Measurements from ENCODE around the gene RPLP1.
A peak's percentile ranks its signal among the peaks of the same experiment; 100 is the strongest.
"Not testable (repeated sequence)": the region's sequence is repeated elsewhere in the genome, so short reads cannot be mapped to it uniquely, and the experiment has no call there.

The RPLP1 gene

DNA sequence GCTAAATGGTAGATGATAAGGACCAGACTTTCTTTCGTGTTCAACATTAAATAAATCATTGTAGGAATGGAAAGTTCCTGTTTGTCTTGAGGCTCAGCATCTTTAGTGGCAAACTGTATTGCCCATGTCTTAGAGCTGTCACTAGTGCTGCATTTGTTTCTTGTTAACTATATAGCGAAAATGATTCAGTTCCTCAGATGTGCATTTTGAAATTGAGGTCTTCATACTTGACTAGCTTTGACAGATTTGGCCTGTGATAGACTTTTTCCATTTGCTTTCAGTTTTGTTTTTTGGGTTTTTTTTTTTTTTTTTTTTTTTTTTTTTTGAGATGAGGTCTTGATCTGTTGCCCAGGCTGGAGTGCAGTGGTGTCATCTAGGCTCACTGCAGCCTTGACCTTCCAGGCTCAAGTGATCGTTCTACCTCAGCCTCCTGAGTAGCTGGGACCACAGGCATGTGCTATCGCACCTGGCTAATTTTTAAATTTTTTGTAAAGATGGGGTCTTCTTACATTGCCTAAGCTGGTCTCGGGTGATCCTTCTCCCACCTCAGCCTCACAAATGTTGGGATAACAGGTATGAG, 9.5 kb upstream of the RPLP1 start:
- no peak for DNase-seq

- no peak for DNase-seq
Measured at GRCh38 chr15:69444686-69445085, 7.9 kb upstream of the RPLP1 start.

- no peak for DNase-seq
Measured at GRCh38 chr15:69446953-69447352, 5.7 kb upstream of the RPLP1 start.

- not testable (repeated sequence) for DNase-seq
Measured at GRCh38 chr15:69450221-69450620, 2.4 kb upstream of the RPLP1 start.

GRCh38 chr15:69450968-69451695, 1.5 kb upstream of the RPLP1 start:
- DNase-seq: no peak

GRCh38 chr15:69451951-69452691, 497 bp upstream of the RPLP1 start:
- peak; percentile 28 for DNase-seq

DNA sequence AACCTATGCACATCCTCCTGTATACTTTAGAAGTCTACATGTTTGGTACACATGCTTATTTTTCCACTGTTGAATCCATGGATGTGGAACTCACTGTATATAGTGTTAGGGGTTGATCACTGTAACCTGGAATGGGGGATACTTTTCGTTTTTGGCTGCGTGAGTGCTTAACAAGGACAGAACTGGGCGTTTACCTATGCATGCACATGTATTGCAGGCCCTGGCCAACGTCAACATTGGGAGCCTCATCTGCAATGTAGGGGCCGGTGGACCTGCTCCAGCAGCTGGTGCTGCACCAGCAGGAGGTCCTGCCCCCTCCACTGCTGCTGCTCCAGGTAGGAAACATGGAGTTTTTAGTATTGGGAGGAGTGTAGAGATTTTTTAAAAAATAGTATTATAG, 2.3 kb downstream of the RPLP1 start:
- no peak for DNase-seq

- no peak for DNase-seq
Measured at GRCh38 chr15:69456208-69457166, 3.9 kb downstream of the RPLP1 start.

DNA sequence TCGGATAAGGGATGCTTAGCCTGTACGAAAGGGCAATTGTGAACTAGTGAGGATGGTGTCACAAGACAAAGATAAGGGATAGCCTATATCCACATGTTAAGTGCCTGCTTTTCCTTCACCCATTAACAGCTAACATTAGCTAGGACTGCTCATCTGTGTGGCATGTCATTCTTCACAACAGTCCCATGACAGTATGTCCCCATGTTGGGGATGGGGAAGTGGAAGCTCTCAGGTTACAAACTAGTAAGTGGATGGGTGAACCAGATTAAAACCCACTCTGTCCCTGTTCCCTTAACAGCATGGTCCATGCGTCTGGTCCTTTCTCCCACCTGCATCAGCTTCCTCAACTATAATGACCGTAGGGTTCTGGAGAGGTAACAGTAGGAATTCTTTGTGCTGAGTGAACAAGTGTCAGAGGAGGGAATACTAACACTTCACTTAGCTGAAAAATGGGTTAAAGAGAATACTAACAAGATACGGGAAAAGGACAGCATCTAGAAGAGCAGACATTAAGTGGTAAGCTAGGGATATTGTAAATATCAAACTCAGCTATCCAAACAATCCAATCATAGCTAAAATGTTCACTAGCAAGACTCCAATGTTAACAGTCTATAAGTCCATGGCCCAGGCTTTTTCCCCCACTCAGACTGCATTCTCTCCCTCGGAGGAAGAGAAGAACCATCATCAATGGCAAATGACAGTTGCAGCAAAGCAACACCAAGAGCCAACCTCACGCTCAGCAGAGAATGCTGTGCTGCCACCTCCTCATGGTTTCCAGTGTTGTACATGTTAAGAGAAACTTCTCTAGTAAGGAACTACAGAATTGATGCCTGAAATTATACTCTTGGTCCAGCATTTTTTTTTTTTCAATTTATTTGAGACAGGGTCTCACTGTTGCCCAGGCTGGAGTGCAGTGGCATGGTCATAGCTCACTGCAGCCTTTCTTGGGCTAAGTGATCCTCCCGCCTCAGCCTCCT, 5.0 kb downstream of the RPLP1 start:
- DNase-seq: no peak

DNA sequence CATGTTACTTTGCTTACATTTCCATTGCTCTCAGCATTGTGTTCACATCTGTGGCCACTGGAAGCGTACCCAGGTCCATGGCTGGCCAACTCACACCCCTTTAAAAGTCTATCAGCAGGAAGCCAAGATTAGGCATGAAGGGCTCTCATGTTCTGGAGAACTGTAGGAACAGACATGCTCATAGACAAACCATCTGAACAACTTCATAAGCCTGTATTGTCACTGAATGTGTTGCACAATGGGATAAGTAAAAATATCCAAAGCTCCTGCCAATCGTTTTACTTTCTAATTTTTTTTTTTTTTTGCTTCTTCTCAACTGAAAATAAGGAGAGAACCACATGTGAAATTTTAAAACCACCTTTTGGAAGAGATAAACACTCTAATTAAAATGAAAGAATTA, 6.4 kb downstream of the RPLP1 start:
- no peak for DNase-seq

DNA sequence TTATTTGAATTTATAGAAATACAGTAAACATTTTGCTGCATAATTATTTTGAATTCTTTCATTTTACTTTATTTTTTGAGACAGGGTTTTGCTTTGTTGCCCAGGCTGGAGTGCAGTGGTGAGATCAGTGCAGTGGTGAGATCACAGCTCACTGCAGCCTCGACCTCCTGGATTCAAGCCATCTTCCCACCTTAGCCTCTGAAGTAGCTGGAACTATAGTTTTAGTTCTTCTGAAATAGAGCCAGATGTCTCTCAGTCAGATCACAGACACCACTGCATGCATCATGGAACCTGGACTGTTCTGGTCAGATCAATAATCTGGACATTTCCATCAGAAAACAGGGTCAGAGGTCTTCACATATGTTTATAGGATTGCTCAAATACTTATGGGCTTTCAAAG, 7.9 kb downstream of the RPLP1 start:
- DNase-seq: no peak

DNA sequence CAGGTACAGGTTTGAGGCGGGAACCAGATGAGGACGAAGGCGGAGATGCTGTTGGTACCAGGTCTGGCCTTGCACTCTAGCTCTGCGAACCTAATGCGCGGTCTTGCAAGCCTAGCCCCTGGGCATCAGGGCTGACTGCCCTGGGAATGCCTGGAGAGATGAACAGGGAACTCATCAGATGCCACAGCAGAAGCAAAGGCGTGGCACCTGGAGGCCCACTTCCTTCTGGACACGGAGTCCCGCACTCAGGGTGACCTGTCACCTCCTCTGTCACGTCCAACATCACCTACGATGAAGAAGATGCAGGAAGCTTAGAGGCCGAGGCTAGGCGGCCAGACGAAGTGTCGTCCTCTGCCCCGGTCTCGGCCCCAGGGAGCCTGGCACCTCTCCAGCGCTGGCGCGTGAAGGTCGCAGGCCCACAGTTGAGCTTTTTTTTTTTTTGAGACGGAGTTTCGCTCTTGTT, 9.4 kb downstream of the RPLP1 start:
- no peak for DNase-seq

GRCh38 chr15:69462493-69463181, 10.0 kb downstream of the RPLP1 start:
- peak; percentile 91 for DNase-seq

DNA sequence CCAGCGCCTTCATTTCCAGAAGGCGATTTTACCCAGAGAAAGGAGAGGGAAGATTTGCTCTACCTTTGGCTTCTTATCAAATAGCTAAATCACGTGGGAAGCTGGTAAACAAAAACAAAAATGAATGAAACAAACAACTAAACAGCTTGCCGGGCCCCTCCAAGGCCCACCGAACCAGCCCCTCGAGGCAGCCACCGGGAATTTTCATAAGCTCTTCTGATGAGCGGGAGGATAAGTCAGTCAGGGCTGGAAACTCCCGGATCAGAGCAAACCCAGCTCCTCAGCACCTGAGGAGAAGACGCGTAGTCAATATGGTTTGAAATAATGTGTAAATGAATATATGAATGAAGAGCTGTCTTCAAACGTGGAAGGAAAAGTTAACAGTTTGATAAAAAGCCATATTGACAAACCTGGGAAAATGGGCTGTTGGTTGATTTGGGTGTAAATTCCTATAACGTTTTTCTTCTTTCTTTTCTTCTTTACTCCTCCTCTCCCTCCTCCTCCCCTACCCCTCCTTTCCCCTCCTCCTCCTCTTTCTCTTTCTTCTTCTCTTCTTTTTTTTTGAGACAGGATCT, 10.7 kb downstream of the RPLP1 start:
- no peak for DNase-seq

DNA sequence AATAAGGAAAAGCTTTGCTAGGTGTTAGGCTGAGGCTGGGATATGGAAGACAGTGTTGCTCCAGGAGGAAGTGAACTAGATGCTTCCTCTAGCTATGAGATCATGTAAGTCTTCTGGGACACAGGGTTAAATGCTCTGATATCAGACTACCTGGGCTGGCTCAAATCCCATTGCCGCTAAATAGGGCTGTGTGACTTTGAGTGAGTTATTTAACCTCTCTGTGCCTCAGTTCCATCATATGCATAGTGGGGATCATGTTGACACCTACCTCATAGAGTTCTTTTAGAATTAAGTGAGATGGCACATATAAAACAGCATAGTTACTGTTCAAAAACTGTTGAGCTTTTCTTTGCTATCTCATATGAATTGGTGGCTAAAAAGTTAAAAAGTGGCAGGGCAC, 12.6 kb downstream of the RPLP1 start:
- no peak for DNase-seq

- no peak for DNase-seq
Measured at GRCh38 chr15:69466733-69467132, 14.1 kb downstream of the RPLP1 start.

DNA sequence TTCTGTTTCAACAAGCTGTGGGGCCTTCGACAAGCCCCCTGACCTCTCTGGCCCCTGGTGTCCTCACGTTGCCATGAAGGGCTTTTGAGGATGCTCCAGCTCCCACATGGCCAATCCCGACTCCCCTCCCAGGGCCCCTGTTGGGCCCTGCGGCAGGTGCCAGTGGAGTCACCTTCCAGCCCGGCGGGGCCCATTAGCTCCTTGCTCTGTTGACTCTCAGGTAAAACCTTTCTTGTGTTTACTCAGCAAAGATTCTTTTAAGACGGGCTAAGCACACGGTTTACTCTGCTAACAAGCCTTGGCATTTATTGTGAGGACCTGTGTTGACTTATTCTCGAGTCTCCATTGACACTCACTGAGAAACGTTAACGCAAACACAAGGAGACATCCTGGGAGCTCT, 15.0 kb downstream of the RPLP1 start:
- DNase-seq: no peak

GRCh38 chr15:69468241-69469121, 15.9 kb downstream of the RPLP1 start:
- peak; percentile 81 for DNase-seq

DNA sequence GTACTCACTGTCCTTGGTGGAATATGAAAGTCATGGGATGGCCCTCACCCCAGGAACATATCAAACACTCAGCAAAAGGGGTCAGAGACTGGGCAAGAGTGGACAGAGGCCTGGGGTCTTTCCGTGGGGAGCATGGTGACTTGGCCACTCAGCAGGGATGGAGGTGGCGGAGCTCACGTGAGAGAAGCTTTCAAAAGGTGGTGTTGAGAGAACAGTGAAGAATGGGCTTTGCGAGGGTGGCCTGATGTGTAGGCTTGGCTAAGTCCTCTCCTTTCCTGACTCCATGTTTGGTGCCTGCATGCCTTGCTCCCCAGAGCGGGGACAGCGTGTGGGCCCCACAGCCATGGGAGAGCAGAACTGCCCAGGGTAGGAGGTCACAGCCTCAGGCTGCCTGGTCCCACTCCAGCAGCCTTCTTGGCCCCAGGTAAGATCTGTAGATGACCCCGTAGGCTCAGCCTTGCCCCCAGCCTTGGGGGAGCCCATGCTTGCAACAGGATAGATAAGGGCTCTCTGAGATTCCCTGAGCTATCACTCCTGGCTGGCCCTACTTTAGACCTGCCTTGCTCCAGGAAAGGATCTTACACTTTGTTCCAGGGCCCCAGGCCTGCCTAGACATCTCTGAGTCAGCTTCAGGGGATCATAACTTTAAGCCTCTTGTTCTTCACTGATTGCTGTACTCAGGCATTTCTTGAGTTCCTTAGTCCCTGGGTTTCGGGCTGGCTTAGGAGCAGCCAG, 17.0 kb downstream of the RPLP1 start:
- DNase-seq: no peak

All from activated naive CD4-positive, alpha-beta T cell treated with anti-CD3 and anti-CD28 coated beads, Interleukin-2, amount 50 U/mL, for 16 hours (primary cell).